ENCODE measurements around the gene RIT2.

- TF ChIP-seq CTCF (IDR thresholded peaks at IDR 0.05) (no peak), POLR2A (IDR thresholded peaks at IDR 0.05) (no peak)
Observed at GRCh38 chr18:42953306-42953705, 162.2 kb downstream of the RIT2 start.
